Neural cell (in vitro differentiated cells): ENCODE results near the gene TMEM231. TPM values are rescaled to one million over a fixed set of nuclear protein-coding genes. Genes with fewer than 3 reads are reported as not detected.
"Not testable (repeated sequence)": the region's sequence is repeated elsewhere in the genome, so short reads cannot be mapped to it uniquely, and the experiment has no call there.

Experiments
- H2AFZ ChIP-seq: fragments of 200-600, 300-800 bp; sonication (generic), shearing (Covaris generic); 2 replicates; pipeline ENCODE4 v1.6.0; 2014; ENCODE audit warnings: low read depth, mild to moderate bottlenecking, antibody characterized with exemption, low read length, moderate library complexity
- H3F3A ChIP-seq: fragments of 200-600 bp; shearing (Covaris generic); 2 replicates; pipeline ENCODE4 v1.6.1; 2016; ENCODE audit warnings: mild to moderate bottlenecking, moderate library complexity, mixed read lengths, antibody characterized with exemption, low read length; ENCODE audit not compliant: insufficient read depth, poor library complexity, severe bottlenecking
- H3K27ac ChIP-seq: fragments of 200-600, 300-800 bp; sonication (generic), shearing (Covaris generic); 2 replicates; pipeline ENCODE4 v1.5.1; 2014; ENCODE audit warnings: mild to moderate bottlenecking, low read length, moderate library complexity
- H3K27me3 ChIP-seq: fragments of 300-800, 200-600 bp; sonication (generic), shearing (Covaris generic); 2 replicates; pipeline ENCODE4 v1.6.0; 2014; ENCODE audit warnings: mild to moderate bottlenecking, low read depth, low read length, moderate library complexity; ENCODE audit not compliant: insufficient read depth
- H3K36me3 ChIP-seq: fragments of 300-800, 200-600 bp; sonication (generic), shearing (Covaris generic); 2 replicates; pipeline ENCODE4 v1.5.1; 2014; ENCODE audit warnings: mild to moderate bottlenecking, antibody characterized with exemption, low read length, moderate library complexity; ENCODE audit not compliant: insufficient read depth
- H3K4me2 ChIP-seq: fragments of 300-800, 200-600 bp; sonication (generic), shearing (Covaris generic); 2 replicates; pipeline ENCODE4 v1.6.0; 2014; ENCODE audit warnings: mild to moderate bottlenecking, low read length
- H3K4me3 ChIP-seq: fragments of 300-800, 200-600 bp; sonication (generic), shearing (Covaris generic); 2 replicates; pipeline ENCODE4 v1.5.1; 2014; ENCODE audit warnings: mild to moderate bottlenecking, low read length, moderate library complexity
- H3K79me2 ChIP-seq: fragments of 200-600 bp; shearing (Covaris generic); replicated peaks from 2 replicates; pipeline ENCODE4 v1.6.0; 2014; ENCODE audit warnings: mild to moderate bottlenecking, low read length, moderate library complexity; ENCODE audit not compliant: insufficient read depth
- H3K9ac ChIP-seq: fragments of 300-800, 200-600 bp; sonication (generic), shearing (Covaris generic); 2 replicates; pipeline ENCODE4 v1.6.1; 2016; ENCODE audit warnings: mild to moderate bottlenecking, low read length, mixed read lengths
- H3K9me2 ChIP-seq: fragments of 200-600 bp; shearing (Covaris generic); 2 replicates; pipeline ENCODE4 v1.6.1; 2016; ENCODE audit warnings: mild to moderate bottlenecking, low read length, mixed read lengths; ENCODE audit not compliant: insufficient read depth
- H3K9me3 ChIP-seq: fragments of 200-600, 300-800 bp; sonication (generic), shearing (Covaris generic); 2 replicates; pipeline ENCODE4 v1.6.1; 2016; ENCODE audit warnings: mild to moderate bottlenecking, mixed run types, low read length, moderate library complexity, mixed read lengths
- H4K20me1 ChIP-seq: fragments of 200-600 bp; shearing (Covaris generic); 2 replicates; pipeline ENCODE4 v1.6.1; 2016; ENCODE audit warnings: mild to moderate bottlenecking, mixed run types; ENCODE audit not compliant: insufficient read depth
- CTCF ChIP-seq: fragments of 450-650 bp; IDR thresholded peaks from 2 replicates; pipeline ENCODE4 v1.5.1; 2014; ENCODE audit warnings: antibody characterized with exemption, mild to moderate bottlenecking, moderate library complexity; ENCODE audit not compliant: poor library complexity, severe bottlenecking
- EP300 ChIP-seq: fragments of 450-650 bp; conservative IDR thresholded peaks from 2 replicates; pipeline ENCODE4 v1.6.1; 2014; ENCODE audit warnings: antibody characterized with exemption, mild to moderate bottlenecking, moderate library complexity; ENCODE audit not compliant: poor library complexity, severe bottlenecking
- EZH2 ChIP-seq: fragments of 200-600, 300-800 bp; shearing (Covaris generic), sonication (generic); IDR thresholded peaks from 2 replicates; pipeline ENCODE4 v1.6.1; 2014; ENCODE audit warnings: antibody characterized with exemption, low read length, borderline replicate concordance, mild to moderate bottlenecking; ENCODE audit not compliant: insufficient read depth, poor library complexity, severe bottlenecking
- MXI1 ChIP-seq: fragments of 450-650 bp; conservative IDR thresholded peaks from 2 replicates; pipeline ENCODE4 v1.6.1; 2014; ENCODE audit warnings: antibody characterized with exemption, mild to moderate bottlenecking; ENCODE audit not compliant: poor library complexity, severe bottlenecking
- POLR2AphosphoS5 ChIP-seq: IDR thresholded peaks from 2 replicates; pipeline ENCODE4 v1.6.1; 2012
- RAD21 ChIP-seq: fragments of 450-650 bp; conservative IDR thresholded peaks from 2 replicates; pipeline ENCODE4 v1.6.1; 2014; ENCODE audit warnings: antibody characterized with exemption, mild to moderate bottlenecking, moderate library complexity
- SMC3 ChIP-seq: fragments of 450-650 bp; conservative IDR thresholded peaks from 2 replicates; pipeline ENCODE4 v1.6.1; 2014; ENCODE audit warnings: antibody characterized with exemption, mild to moderate bottlenecking, moderate library complexity; ENCODE audit not compliant: poor library complexity
- TAF1 ChIP-seq: IDR thresholded peaks from 2 replicates; pipeline ENCODE4 v1.6.1; 2012; ENCODE audit warnings: low read depth
- polyA plus RNA-seq: library from polyadenylated mRNA; depleted of rRNA; stranded (reverse); fragments of >200 nt; gene quantifications from 2 replicates; pipeline ENCODE4 v1.2.3, GENCODE V29; 2014

Gene TMEM231
- polyA plus RNA-seq, 1 donor from 2014 or later = 19.6 TPM

GRCh38 chr16:75503801-75504200 lies 52.3 kb downstream of the TMEM231 start:
- Histone ChIP-seq H3K4me3 (no peak overlapping the region), H3K9me2 (no peaks in the 10 kb centered on the region), H3K79me2 (no peaks in the 10 kb centered on the region), H3K4me2 (no peak overlapping the region), H3F3A (no peaks in the 10 kb centered on the region), H2AFZ (no peak overlapping the region), H3K9ac (no peak overlapping the region), H3K36me3 (no peaks in the 10 kb centered on the region), H4K20me1 (no peaks in the 10 kb centered on the region), H3K27ac (no peak overlapping the region), H3K9me3 (no peaks in the 10 kb centered on the region), H3K27me3 (no peaks in the 10 kb centered on the region)
- TF ChIP-seq RAD21 (no peak), MXI1 (no peak)

DNA sequence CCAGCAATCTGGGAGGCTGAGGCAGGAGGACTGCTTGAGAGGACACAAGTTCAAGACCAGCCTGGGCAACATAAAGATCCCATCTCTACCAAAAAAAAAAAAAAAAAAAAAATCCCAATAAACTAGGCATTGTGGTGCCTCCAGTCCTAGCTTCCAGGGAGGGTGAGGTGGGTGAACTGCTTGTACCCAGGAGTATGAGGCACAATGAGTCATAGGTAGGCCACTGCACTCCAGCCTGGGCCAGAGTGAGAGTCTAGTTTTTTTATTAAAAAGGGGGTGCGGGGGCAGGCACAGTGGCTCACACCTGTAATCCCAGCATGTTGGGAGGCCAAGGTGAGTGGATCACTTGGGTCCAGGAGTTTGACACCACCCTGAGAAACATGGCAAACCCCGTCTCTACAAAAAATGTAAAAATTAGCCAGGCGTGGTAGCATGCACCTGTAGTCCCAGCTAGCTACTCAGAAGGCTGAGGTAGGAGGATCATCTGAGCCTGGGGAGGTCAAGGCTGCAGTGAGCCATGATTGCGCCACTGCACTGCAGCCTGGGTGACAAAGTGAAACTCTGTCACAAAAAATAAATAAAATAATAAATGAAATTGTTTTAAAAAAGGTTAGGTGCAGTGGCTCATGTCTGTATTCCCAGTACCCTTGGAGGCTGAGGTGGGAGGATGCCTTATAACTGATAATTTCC lies 53.0 kb downstream of the TMEM231 start:
- no peaks in the 10 kb centered on the region for H3F3A ChIP-seq
- TF ChIP-seq CTCF = no peak
- TF ChIP-seq EP300 = no peak
- no peak for TF ChIP-seq EZH2
- TF ChIP-seq TAF1 = no peak
- TF ChIP-seq SMC3 = no peak
- no peak for TF ChIP-seq POLR2AphosphoS5
- no peaks in the 10 kb centered on the region for H3K9me2 ChIP-seq
- H3K4me2 ChIP-seq = no peak overlapping the region
- no peak overlapping the region for H3K4me3 ChIP-seq
- H3K9ac ChIP-seq = no peak overlapping the region
- no peaks in the 10 kb centered on the region for H3K79me2 ChIP-seq
- H3K36me3 ChIP-seq = no peaks in the 10 kb centered on the region
- no peak overlapping the region for H2AFZ ChIP-seq
- no peaks in the 10 kb centered on the region for H3K9me3 ChIP-seq
- no peaks in the 10 kb centered on the region for H3K27me3 ChIP-seq
- H4K20me1 ChIP-seq = no peaks in the 10 kb centered on the region
- H3K27ac ChIP-seq = no peak overlapping the region

- H3K9me3 ChIP-seq, H3K4me3 ChIP-seq, H3K36me3 ChIP-seq, H3K27me3 ChIP-seq, H2AFZ ChIP-seq, H3K79me2 ChIP-seq, H3K27ac ChIP-seq, H3K4me2 ChIP-seq, H4K20me1 ChIP-seq, H3F3A ChIP-seq, H3K9me2 ChIP-seq, H3K9ac ChIP-seq: not testable (repeated sequence)
Measured at GRCh38 chr16:75501820-75502219, 54.2 kb downstream of the TMEM231 start.

DNA sequence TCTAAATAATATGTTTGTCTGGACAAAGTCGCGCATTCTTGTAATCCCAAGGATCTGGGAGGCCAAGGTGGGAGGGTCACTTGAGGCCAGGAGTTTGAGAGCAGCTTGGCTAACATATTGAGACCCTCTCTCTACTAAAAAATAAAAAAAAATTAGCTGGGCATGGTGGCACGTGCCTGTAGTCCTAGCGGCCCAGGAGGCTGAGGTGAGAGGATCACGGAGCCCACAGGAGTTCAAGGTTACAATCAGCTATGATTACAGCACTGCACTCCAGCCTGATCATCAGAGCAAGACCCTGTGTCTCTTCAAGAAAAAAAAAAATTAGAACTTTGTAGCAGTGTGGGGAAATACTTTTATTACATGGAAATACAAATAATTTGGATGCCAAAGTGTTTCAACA lies 54.7 kb downstream of the TMEM231 start:
- Histone ChIP-seq H3K36me3 (no peaks in the 10 kb centered on the region), H3K79me2 (no peaks in the 10 kb centered on the region), H3K9me2 (no peaks in the 10 kb centered on the region), H3K4me3 (no peak overlapping the region), H4K20me1 (no peaks in the 10 kb centered on the region), H3K9me3 (no peaks in the 10 kb centered on the region), H3F3A (no peaks in the 10 kb centered on the region), H3K9ac (no peak overlapping the region), H2AFZ (no peak overlapping the region), H3K27ac (no peak overlapping the region), H3K27me3 (no peaks in the 10 kb centered on the region), H3K4me2 (no peak overlapping the region)
- TF ChIP-seq EP300 = no peak
- no peak for TF ChIP-seq TAF1
- TF ChIP-seq SMC3 = no peak
- TF ChIP-seq EZH2 = no peak
- TF ChIP-seq MXI1 = no peak

GRCh38 chr16:75498605-75499322 lies 57.3 kb downstream of the TMEM231 start:
- H3K27ac ChIP-seq, H3K9ac ChIP-seq, H3K79me2 ChIP-seq, H3K9me3 ChIP-seq, H3K9me2 ChIP-seq, H2AFZ ChIP-seq, H3K4me3 ChIP-seq, H3K36me3 ChIP-seq, H3K4me2 ChIP-seq, H3F3A ChIP-seq, H4K20me1 ChIP-seq: not testable (repeated sequence)
- peaks cover 15% of the 10 kb centered on the region for H3K27me3 ChIP-seq
